Coronary artery (tissue), 2 donors: ENCODE data around the gene PTRHD1.
A peak's percentile ranks its signal among the peaks of the same experiment; 100 is the strongest.
"Not testable (repeated sequence)": the region's sequence is repeated elsewhere in the genome, so short reads cannot be mapped to it uniquely, and the experiment has no call there.

ENCODE experiments used
- DNase-seq: peaks from one replicate; pipeline ENCODE4 v3.0.0-alpha.2; 2017; ENCODE audit warnings: low spot score
- H3K27ac ChIP-seq, 2 donors: fragments of 200-600 bp; sonication (generic); one replicate each; pipeline ENCODE4 v1.5.1; 2016 to 2019
- H3K4me3 ChIP-seq: fragments of 200-600 bp; sonication (generic); 2 replicates; pipeline ENCODE4 v1.5.1; 2016; ENCODE audit warnings: mild to moderate bottlenecking, moderate library complexity
- TF ChIP-seq, protein P1 (sequence below): fragments of 200-600 bp; sonication (generic); IDR thresholded peaks from one replicate; pipeline ENCODE4 v1.5.1; 2019; ENCODE audit warnings: antibody characterized with exemption

PTRHD1 gene

DNA sequence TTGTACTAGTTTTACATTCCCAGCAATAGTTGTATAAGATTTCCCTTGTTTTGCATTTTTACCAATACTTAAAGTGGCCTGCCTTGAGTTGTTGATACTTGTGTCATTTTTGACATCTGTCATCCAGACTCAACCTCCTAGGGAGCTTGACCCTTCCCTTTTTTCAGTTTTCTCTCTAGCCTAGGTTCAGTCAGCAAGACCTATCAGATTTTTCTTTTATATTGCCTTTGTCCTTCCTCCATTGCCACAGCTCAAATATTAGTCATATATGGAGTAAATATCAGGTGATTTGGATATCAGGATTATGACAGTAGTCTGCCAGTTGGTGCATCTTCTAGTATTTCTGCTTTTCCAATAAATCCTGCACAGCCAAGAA lies 13.5 kb upstream of the PTRHD1 start:
- TF ChIP-seq, protein P1, sequence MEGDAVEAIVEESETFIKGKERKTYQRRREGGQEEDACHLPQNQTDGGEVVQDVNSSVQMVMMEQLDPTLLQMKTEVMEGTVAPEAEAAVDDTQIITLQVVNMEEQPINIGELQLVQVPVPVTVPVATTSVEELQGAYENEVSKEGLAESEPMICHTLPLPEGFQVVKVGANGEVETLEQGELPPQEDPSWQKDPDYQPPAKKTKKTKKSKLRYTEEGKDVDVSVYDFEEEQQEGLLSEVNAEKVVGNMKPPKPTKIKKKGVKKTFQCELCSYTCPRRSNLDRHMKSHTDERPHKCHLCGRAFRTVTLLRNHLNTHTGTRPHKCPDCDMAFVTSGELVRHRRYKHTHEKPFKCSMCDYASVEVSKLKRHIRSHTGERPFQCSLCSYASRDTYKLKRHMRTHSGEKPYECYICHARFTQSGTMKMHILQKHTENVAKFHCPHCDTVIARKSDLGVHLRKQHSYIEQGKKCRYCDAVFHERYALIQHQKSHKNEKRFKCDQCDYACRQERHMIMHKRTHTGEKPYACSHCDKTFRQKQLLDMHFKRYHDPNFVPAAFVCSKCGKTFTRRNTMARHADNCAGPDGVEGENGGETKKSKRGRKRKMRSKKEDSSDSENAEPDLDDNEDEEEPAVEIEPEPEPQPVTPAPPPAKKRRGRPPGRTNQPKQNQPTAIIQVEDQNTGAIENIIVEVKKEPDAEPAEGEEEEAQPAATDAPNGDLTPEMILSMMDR, result no peak
- no peak overlapping the region for H3K27ac ChIP-seq
- H3K4me3 ChIP-seq, result no peak overlapping the region
- DNase-seq, result no peak

DNA sequence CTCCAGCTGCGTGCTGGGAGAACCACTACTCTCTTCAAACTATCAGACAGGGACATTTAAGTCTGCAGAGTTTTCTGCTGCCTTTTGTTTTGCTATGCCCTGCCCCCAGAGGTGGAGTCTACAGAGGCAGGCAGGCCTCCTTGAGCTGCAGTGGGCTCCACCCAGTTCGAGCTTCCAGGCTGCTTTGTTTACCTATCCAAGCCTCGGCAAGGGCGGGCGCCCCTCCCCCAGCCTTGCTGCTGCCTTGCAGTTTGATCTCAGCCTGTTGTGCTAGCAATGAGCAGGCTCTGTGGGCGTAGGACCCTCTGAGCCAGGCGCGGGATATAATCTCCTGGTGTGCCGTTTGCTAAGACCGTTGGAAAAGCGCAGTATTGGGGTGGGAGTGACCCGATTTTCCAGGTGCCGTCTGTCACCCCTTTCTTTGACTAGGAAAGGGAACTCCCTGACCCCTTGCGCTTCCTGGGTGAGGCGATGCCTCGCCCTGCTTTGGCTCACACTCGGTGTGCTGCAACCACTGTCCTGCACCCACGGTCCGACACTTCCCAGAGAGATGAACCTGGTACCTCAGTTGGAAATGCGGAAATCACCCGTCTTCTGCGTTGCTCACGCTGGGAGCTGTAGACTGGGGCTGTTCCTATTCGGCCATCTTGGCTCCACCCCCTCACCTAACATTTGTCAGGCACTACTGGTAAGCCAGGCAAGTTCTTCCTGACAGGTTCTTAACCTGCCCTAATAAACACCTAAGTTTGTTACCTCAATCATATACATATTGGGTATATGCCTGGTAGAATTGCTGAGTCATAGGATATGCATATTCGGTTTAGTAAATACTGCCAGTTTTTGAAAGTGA lies 12.8 kb upstream of the PTRHD1 start:
- H3K4me3 ChIP-seq, H3K27ac ChIP-seq, DNase-seq: not testable (repeated sequence)

DNA sequence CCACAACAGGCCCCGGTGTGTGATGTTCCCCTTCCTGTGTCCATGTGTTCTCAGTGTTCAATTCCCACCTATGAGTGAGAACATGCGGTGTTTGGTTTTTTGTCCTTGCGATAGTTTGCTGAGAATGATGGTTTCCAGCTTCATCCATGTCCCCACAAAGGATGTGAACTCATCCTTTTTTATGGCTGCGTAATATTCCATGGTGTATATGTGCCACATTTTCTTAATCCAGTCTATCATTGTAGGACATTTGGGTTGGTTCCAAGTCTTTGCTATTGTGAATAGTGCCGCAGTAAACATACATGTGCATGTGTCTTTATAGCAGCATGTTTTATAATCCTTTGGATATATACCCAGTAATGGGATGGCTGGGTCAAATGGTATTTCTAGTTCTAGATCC lies 7.3 kb upstream of the PTRHD1 start:
- not testable (repeated sequence) for H3K4me3 ChIP-seq, H3K27ac ChIP-seq, DNase-seq

DNA sequence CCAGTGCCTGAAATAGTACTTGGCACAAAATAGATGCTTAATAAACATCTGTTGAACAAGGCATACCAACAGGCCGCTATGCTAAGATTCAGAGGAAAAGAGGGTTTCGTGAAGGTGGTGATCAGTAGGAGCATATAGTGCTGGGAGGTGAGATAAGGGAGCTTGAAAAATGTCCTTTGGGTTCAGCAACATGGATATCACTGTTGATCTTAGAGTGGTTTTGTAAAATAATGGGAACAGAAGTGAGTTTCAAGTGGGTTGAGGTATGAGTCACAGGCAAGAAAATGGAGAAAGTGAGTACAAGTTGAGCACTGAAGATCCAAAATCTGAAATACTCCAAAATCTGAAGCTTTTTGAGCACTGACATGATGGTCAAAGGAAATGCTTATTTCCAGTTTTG lies 4.5 kb upstream of the PTRHD1 start:
- no peak for DNase-seq
- Histone ChIP-seq H3K27ac (no peak overlapping the region), H3K4me3 (no peak overlapping the region)
- TF ChIP-seq, protein P1, result no peak

DNA sequence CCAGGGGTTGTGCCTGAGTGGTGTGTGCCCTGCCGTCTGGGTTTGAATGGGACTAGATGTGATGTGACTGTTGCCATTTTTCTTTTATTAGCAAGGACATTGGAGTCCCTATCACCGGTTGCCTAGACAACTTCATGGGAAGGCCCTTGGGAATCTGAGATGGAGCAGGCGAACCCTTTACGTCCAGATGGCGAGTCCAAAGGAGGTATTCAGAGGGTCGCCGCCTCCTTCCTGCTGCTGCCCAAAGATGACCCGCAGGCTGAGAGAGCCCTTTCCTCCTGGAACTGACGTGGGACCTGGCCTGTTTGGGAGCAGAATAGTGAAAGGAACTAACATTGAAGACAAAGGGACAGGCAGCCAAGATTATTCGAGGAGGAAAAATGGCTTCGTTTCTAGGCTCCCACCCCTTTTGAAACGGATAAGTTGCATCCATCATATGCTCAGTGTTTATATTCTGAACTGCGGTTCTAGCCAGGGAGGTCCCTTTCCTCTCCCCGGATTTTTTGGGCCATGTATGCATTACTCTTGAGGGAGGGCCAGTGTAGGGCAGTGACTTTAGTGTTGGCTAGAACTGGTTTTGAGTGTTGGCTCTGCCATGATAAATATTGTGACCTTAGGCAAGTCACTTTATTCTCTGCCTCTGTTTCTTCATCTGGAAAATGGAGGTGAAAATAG lies 707 bp upstream of the PTRHD1 start:
- peak overlapping the region; percentile 88 for H3K4me3 ChIP-seq
- peak overlapping the region in 1 of 2 donors; percentile 98 for H3K27ac ChIP-seq
- DNase-seq, result no peak
- TF ChIP-seq, protein P1, result no peak

DNA sequence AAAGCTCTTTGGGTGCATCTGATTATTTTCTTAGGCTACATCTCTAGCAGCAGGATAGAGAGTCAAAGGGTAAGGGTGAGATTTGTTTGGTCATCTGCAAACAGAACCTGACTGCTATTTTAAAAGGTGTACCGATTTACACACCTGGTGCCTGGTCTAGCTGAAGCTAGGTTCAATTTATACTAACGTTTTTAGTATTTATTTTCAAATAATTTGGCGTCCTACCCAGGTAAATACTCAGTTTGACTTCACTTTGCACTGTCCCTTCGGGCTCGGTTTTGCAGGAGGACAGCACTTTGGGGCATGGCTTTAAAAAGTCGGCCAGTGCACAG lies 683 bp downstream of the PTRHD1 start:
- TF ChIP-seq, protein P1, result no peak
- DNase-seq, result no peak
- H3K27ac ChIP-seq, result peak overlapping the region; percentile 96 to 98
- H3K4me3 ChIP-seq, result peak overlapping the region; percentile 88

DNA sequence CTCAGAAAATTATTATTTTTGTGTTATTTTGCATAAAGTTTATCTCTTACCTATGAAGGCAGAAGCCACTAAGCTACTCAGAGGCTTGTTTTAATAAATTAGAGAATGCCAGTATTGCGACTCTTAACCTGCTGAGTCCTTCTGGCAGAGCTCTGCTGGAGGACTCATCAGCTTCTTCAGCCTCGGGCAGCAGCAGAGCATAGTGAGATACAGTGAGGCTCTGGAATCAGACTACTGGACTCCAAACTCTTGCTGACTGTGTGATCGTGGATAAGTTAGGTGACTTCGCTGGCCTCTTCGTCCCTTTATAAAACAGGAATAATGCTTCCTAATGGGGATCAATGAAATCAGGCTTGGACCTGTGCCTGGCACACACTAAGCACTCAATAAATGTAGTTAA lies 1.7 kb downstream of the PTRHD1 start:
- no peak for DNase-seq
- Histone ChIP-seq H3K27ac (no peak overlapping the region), H3K4me3 (no peak overlapping the region)
- TF ChIP-seq, protein P1, result no peak

DNA sequence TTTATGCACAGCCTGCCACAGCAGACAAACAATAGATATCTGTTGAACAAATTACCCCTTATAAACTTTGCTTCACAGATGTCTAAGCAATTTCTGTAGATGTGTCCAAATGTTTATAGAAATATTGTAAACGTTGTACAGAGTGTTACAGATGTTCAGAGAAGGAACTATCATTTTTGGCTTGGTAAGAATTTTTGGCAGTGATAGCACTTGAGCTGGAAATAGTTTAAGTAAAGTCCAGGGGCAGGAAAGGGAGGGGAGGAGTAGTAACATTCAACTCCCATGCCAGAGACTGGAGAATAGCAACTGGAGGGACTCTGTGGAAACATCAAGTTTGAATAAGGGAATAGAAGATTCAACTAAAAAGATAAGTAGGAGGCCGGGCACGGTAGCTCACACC lies 4.4 kb downstream of the PTRHD1 start:
- no peak overlapping the region for H3K27ac ChIP-seq
- no peak overlapping the region for H3K4me3 ChIP-seq
- DNase-seq, result no peak
- TF ChIP-seq, protein P1, result no peak
